Fibroblast of pulmonary artery (primary cell): ENCODE results near the gene MAP3K21.
A peak's percentile ranks its signal among the peaks of the same experiment; 100 is the strongest.

Experiments used
- DNase-seq: peaks from one replicate; pipeline ENCODE4 v3.0.0-alpha.2; 2010; ENCODE audit warnings: low read depth
- H3K4me3 ChIP-seq: replicated peaks from 2 replicates; pipeline ENCODE4 v1.5.1; 2011; ENCODE audit warnings: low read depth, mild to moderate bottlenecking, control low read depth, low read length, moderate library complexity
- TF ChIP-seq, protein P1 (sequence below): IDR thresholded peaks from 2 replicates; pipeline ENCODE4 v1.5.1; 2011; ENCODE audit warnings: mild to moderate bottlenecking, control low read depth, low read length, inconsistent platforms; ENCODE audit errors: missing control alignments

MAP3K21 gene

DNA sequence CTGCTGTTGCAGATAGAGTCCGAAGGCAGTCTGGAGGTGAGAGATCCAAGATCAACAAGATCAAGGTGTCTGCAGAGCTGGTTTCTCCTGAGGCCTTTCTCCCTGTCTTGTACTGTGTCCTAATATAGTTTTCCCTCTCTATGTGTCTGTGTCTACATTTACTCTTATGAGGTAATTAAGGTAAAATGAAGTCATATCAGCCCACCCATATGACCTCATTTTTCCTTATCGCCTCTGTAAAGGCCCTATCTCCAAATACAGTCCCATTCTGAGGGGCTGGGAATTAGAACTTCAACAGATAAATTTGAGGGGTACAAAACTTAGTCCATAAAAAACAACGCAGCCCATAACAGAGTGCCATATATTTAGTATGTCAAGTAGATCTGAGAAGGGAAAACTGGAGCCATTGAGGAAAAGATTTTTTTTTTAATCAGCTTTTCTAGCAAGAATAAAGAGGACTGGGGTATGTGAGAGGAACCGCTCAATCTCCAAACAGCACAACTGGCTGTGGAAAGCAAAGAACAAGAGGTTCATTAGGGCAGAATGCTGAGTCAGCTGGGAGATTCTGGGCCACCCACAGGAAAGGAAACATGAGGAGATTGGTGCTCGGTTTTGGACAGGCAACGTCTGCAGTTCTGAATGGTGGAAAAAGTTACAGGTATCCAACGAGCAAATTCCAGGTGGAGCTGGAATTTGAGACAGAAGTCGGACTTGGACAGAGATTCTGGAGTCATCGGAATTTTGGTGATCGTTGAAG lies 65.7 kb downstream of the MAP3K21 start:
- no peak for DNase-seq
- TF ChIP-seq, protein P1, sequence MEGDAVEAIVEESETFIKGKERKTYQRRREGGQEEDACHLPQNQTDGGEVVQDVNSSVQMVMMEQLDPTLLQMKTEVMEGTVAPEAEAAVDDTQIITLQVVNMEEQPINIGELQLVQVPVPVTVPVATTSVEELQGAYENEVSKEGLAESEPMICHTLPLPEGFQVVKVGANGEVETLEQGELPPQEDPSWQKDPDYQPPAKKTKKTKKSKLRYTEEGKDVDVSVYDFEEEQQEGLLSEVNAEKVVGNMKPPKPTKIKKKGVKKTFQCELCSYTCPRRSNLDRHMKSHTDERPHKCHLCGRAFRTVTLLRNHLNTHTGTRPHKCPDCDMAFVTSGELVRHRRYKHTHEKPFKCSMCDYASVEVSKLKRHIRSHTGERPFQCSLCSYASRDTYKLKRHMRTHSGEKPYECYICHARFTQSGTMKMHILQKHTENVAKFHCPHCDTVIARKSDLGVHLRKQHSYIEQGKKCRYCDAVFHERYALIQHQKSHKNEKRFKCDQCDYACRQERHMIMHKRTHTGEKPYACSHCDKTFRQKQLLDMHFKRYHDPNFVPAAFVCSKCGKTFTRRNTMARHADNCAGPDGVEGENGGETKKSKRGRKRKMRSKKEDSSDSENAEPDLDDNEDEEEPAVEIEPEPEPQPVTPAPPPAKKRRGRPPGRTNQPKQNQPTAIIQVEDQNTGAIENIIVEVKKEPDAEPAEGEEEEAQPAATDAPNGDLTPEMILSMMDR, result no peak
- H3K4me3 ChIP-seq, result no peak overlapping the region

DNA sequence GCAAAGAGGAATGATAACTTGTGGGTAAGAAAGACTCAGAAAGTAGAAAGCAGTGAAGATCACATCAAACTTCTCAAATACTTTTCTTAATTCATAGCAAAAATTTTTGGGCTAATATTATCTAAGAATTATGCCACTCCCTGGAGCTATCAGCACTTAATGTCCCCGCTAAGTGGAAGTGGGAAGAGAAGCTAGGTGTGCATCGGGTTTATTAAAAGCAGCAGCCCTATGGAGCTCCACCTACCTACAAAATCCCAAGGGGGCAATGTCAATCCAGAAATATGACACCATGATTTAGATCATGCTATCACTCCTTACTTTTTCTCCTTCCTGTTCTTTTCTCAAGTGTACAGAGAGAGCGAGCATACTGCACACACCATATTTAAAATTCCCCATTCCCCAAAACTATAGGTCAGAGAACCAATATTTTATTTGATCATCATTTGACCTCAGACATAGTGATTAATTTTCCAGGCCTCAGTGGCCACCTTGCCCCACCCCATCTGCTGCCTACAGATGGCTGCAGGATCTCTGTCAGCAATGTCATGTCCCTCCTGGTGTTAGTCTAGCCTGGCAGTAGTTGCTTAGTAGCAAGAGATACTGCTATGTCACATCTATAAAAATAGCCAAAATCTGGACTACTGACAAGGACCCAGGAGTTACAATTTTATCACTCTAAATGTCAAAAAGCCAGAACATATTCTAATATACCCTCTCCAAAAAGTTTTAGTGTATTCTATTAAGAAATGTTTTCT lies 66.6 kb downstream of the MAP3K21 start:
- DNase-seq, result no peak
- H3K4me3 ChIP-seq, result no peak overlapping the region
- TF ChIP-seq, protein P1, result no peak

DNA sequence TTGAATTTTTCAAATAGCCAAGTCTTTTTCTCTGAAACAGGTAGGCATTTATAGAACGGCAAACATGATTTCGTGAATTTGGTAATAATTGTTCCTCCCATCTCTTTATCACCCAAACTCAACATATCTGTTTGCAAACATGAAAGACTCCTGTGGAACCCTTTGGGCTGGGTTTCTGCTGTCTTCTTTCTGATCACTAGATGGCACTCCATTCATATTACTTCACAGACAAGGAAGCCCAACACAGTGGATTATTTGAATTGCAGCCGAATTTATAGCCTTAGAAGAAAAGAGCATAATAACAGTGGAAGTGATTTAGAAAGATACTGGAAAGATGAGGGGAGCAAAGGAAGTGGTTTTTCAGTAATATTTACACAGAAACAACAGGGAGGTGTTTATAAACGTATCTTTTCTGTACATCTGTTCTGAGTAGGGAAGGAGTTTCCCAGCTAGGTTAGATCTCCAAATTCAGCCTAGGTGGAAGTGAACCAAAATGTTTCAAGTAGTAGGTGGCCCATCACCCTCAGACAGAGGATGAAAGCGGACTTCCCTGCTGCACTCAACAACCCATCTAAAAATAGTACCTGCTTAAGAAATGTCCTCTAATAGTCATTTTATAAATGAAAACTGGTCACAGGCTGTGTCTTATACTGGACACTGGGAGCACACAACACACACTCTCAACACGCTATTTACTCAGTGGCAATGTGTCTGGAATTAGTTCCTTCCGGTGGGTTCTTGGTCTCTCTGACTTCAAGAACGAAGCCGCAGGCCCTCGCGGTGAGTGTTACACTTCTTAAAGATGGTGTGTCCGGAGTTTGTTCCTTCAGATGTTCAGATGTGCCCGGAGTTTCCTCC lies 67.6 kb downstream of the MAP3K21 start:
- TF ChIP-seq, protein P1, result peak; percentile 91
- peak; percentile 66 for DNase-seq

DNA sequence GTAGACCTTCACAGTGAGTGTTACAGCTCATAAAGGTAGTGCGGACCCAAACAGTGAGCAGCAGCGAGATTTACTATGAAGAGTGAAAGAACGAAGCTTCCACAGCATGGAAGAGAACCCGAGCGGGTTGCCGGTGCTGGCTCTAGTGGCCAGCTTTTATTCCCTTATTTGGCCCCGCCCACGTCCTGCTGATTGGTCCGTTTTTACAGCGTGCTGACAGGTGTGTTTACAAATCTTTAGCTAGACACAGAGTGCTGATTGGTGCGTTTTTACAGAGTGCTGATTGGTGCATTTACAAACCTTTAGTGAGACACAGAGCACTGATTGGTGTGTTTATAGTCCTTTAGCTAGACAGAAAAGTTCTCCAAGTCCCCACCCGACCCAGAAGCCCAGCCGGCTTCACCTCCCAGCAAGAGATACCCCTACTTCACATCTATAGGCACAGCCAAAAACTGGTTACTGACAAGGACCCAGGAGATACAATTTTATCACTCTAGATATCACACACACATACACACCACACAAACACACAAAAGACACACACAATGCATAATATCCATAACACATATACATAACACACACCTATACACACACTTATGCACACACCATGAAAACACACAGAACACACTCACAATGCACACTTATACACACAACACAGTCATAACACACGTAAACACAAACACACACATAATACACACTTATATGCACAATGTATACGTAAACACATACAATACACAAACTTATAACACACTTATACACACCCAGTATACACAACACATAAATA lies 68.5 kb downstream of the MAP3K21 start:
- TF ChIP-seq, protein P1, result no peak
- no peak overlapping the region for H3K4me3 ChIP-seq
- no peak for DNase-seq

More for the DNA sequence above, 67.6 kb downstream of the MAP3K21 start:
- H3K4me3 ChIP-seq, result no peak overlapping the region

DNA sequence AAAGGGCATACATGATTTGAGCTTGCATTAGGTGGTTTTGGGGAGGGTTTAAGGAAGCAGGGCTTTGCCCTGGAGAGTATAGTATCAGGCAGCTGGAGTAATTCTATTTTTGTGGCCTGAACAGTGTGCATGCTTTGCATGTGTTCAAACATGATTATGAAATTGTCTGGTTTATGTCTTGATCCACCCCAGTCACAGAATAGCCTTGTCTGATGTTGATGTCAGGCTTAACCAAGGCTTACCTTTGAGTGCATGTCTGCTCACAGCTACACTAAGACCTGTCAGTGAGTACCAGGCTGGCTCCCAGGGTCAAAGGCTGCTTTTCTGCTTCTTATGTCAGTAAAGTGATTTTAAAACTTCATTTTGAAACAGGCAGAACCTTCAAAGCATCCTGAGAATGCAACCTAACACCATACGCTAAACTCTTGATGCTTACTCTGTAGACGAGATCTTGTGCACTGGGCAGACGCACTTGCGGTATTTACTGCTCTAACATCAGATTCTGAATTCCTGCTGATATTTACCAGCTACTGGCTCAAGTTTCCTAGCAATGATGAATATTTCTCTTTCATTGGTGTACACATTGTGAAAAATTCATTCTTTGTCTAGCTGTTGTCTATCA lies 78.9 kb downstream of the MAP3K21 start:
- TF ChIP-seq, protein P1, result no peak
- DNase-seq, result no peak
- no peak overlapping the region for H3K4me3 ChIP-seq

DNA sequence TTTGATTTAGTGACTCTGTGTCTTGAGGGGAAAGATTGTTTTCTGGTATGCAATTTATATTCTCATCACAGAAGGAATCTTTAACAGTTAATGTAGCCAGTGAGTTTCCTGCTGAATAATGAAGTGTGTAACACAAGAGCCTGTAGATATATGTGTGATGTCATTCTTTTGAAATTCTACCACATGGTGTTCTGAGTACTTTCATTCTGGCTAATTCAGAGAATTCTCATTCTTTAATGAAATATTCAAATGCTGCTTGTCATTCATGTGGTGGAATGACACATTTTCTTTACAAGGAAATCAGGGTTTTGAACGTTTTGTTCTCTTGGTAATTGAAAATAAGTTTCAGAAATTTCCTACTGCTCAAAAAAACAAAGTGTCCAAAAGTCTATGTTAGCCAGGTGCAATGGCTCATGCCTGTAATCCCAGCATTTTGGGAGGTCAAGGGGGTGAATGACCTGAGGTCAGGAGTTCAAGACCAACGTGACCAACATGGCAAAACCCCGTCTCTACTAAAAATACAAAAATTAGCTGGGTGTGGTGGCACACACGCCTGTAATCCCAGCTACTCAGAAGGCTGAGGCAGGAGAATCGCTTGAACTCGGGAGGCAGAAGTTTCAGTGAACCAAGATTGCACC lies 79.6 kb downstream of the MAP3K21 start:
- no peak for DNase-seq
- H3K4me3 ChIP-seq, result no peak overlapping the region
- TF ChIP-seq, protein P1, result no peak
